Mesodermal cell (in vitro differentiated cells): ENCODE measurements around the gene DPAGT1.
"Not testable (repeated sequence)": the region's sequence is repeated elsewhere in the genome, so short reads cannot be mapped to it uniquely, and the experiment has no call there.

ENCODE experiments used
- H3K27ac ChIP-seq: 2 replicates; pipeline ENCODE4 v1.7.0; 2013; ENCODE audit warnings: mild to moderate bottlenecking, low read depth, low read length, moderate library complexity; ENCODE audit not compliant: severe bottlenecking
- H3K36me3 ChIP-seq: 2 replicates; pipeline ENCODE4 v1.7.1; 2013; ENCODE audit warnings: mild to moderate bottlenecking, low read length, moderate library complexity; ENCODE audit not compliant: control insufficient read depth, insufficient read depth
- H3K4me1 ChIP-seq: one replicate; pipeline ENCODE4 v1.7.1; 2013; ENCODE audit warnings: mild to moderate bottlenecking, low read length; ENCODE audit not compliant: insufficient read depth, control insufficient read depth, poor library complexity, severe bottlenecking
- H3K4me3 ChIP-seq: 2 replicates; pipeline ENCODE4 v1.7.0; 2013; ENCODE audit warnings: low read length, control low read depth, mild to moderate bottlenecking; ENCODE audit not compliant: insufficient read depth, poor library complexity, severe bottlenecking; ENCODE audit errors: extremely low read depth
- H3K9me3 ChIP-seq: 2 replicates; pipeline ENCODE4 v1.7.1; 2013; ENCODE audit warnings: mild to moderate bottlenecking, low read length, moderate library complexity; ENCODE audit not compliant: control insufficient read depth
- WGBS, 2 experiments: methylation state at CpG; one replicate each; pipeline ENCODE4 v1.1.5; 2013; ENCODE audit warnings: missing lambda C conversion rate in 2 of 2; ENCODE audit not compliant: insufficient coverage in 2 of 2; 5-methylcytosine and 5-hydroxymethylcytosine counted together

DPAGT1 gene

GRCh38 chr11:119081682-119082260, 19.9 kb downstream of the DPAGT1 start:
- WGBS, 2 experiments = 94 to 97% methylated on average over 5 to 7 of the region's 7 CpGs
- peaks cover 57% of the 10 kb centered on the region for H3K36me3 ChIP-seq
- no peaks in the 10 kb centered on the region for H3K9me3 ChIP-seq
- no peak overlapping the region for H3K4me3 ChIP-seq
- peaks cover 9% of the 10 kb centered on the region for H3K4me1 ChIP-seq
- no peak overlapping the region for H3K27ac ChIP-seq

GRCh38 chr11:119078675-119079420, 22.8 kb downstream of the DPAGT1 start:
- Histone ChIP-seq H3K27ac (no peak overlapping the region), H3K36me3 (peaks cover 78% of the 10 kb centered on the region), H3K9me3 (no peaks in the 10 kb centered on the region), H3K4me3 (no peak overlapping the region), H3K4me1 (no peaks in the 10 kb centered on the region)
- 90 to 93% methylated on average over 17 to 18 of the region's 19 CpGs for WGBS, 2 experiments

- no peak overlapping the region for H3K4me3 ChIP-seq
- WGBS, 2 experiments = 97 to 100% methylated on average over 7 to 11 of the region's 11 CpGs
- peaks cover 88% of the 10 kb centered on the region for H3K36me3 ChIP-seq
- H3K27ac ChIP-seq = no peak overlapping the region
- no peaks in the 10 kb centered on the region for H3K4me1 ChIP-seq
- no peaks in the 10 kb centered on the region for H3K9me3 ChIP-seq
Measured at GRCh38 chr11:119077839-119078238, 23.8 kb downstream of the DPAGT1 start.

- H3K27ac ChIP-seq = peak within 1 kb of the TSS; percentile 82
- peaks cover 25% of the 10 kb centered on the region for H3K36me3 ChIP-seq
- 0 to 1% methylated on average over 45 to 46 of the region's 49 CpGs for WGBS, 2 experiments
- H3K4me1 ChIP-seq = no peaks in the 10 kb centered on the region
- H3K9me3 ChIP-seq = no peaks in the 10 kb centered on the region
- H3K4me3 ChIP-seq = peak within 1 kb of the TSS; percentile 88
Measured at GRCh38 chr11:119067371-119068222, 34.1 kb downstream of the DPAGT1 start, which contains the start of gene VPS11. VPS11 (plus strand) TSS chr11:119067818; CDS start chr11:119067824, 6 bp downstream.

- H3K4me3 ChIP-seq = no peak overlapping the region
- 33 to 58% methylated on average over 2 to 4 of the region's 4 CpGs for WGBS, 2 experiments
- H3K27ac ChIP-seq = no peak overlapping the region
- H3K9me3 ChIP-seq = no peaks in the 10 kb centered on the region
- peaks cover 7% of the 10 kb centered on the region for H3K36me3 ChIP-seq
- no peaks in the 10 kb centered on the region for H3K4me1 ChIP-seq
Measured at GRCh38 chr11:119065369-119065768, 36.3 kb downstream of the DPAGT1 start.

- WGBS, 2 experiments = 94 to 100% methylated on average over 3 to 4 of the region's 5 CpGs
- Histone ChIP-seq H3K9me3 (no peaks in the 10 kb centered on the region), H3K36me3 (peaks cover 2% of the 10 kb centered on the region), H3K4me1 (no peaks in the 10 kb centered on the region), H3K27ac (no peak overlapping the region), H3K4me3 (no peak overlapping the region)
Measured at GRCh38 chr11:119062779-119063178, 38.9 kb downstream of the DPAGT1 start.

GRCh38 chr11:119061256-119061655, 40.4 kb downstream of the DPAGT1 start:
- H3K36me3 ChIP-seq = peaks cover 2% of the 10 kb centered on the region
- H3K4me1 ChIP-seq = no peaks in the 10 kb centered on the region
- no peak overlapping the region for H3K4me3 ChIP-seq
- H3K27ac ChIP-seq = no peak overlapping the region
- WGBS, 2 experiments = 89% methylated on average over 3 of the region's 3 CpGs; no CpG with 5 or more reads in 1 of the 2 experiments
- H3K9me3 ChIP-seq = no peaks in the 10 kb centered on the region

GRCh38 chr11:119059128-119059527, 42.5 kb downstream of the DPAGT1 start:
- WGBS, 2 experiments = 98% methylated on average over 8 of the region's 35 CpGs; no CpG with 5 or more reads in 1 of the 2 experiments
- not testable (repeated sequence) for H3K27ac ChIP-seq, H3K4me3 ChIP-seq, H3K4me1 ChIP-seq, H3K9me3 ChIP-seq
- H3K36me3 ChIP-seq = peaks cover 17% of the 10 kb centered on the region

- 0% methylated on average over 37 to 62 of the region's 79 CpGs for WGBS, 2 experiments
- peaks cover 8% of the 10 kb centered on the region for H3K4me1 ChIP-seq
Measured at GRCh38 chr11:119057000-119057769, 44.5 kb downstream of the DPAGT1 start, which contains the start of gene HYOU1. HYOU1 (minus strand) TSS chr11:119057205; CDS start chr11:119056160, 1,045 bp downstream.

More at GRCh38 chr11:119057000-119057769, 44.5 kb downstream of the DPAGT1 start, which contains the start of gene HYOU1:
- H3K4me3 ChIP-seq = peak within 1 kb of the TSS; percentile 98
- H3K36me3 ChIP-seq = peaks cover 36% of the 10 kb centered on the region
- H3K27ac ChIP-seq = peak within 1 kb of the TSS; percentile 94
- H3K9me3 ChIP-seq = no peaks in the 10 kb centered on the region
